IMR-90 (cell line): ENCODE data around the gene ARHGEF7. TPM values are rescaled to one million over a fixed set of nuclear protein-coding genes. Genes with fewer than 3 reads are reported as not detected.

ENCODE experiments used
- ATAC-seq: fragments of 200-7000 bp; cut with Tn5 transposase; 2 replicates; pipeline ENCODE4 v1.9.1; 2020; ENCODE audit warnings: low read depth, mild to moderate bottlenecking, moderate library complexity
- BruUV-seq: library from RNA; stranded (reverse); fragments of 400-500 nt; replicated peaks from 2 replicates; lab custom pipeline; 2021; lab: Mats Ljungman, UMichigan
- CTCF ChIA-PET: fragments of 300-600 bp; formaldehyde crosslinking; extraction: SDS; loops from one replicate; lab custom pipeline; 2021; ENCODE audit warnings: antibody characterized with exemption; lab: Yijun Ruan, JAX
- POLR2A ChIA-PET: fragments of 300-600 bp; sonication (Branson Sonifier 250); formaldehyde crosslinking; loops from one replicate; lab custom pipeline; 2022; ENCODE audit warnings: antibody characterized with exemption; ENCODE audit not compliant: unreplicated experiment; lab: Charles Lee
- DNase-seq: peaks from one replicate; pipeline ENCODE4 v3.0.0; 2013
- H2AFZ ChIP-seq: replicated peaks from 2 replicates; pipeline ENCODE3; 2013; ENCODE audit warnings: low read length, mild to moderate bottlenecking; ENCODE audit not compliant: poor library complexity
- H2AK5ac ChIP-seq: 2 replicates; pipeline ENCODE4 v1.6.1; 2013; ENCODE audit warnings: low read depth, low read length, inconsistent platforms
- H2AK9ac ChIP-seq: replicated peaks from 2 replicates; pipeline ENCODE3; 2013; ENCODE audit warnings: mild to moderate bottlenecking, low read depth, low read length, moderate library complexity; ENCODE audit not compliant: poor library complexity
- H2BK120ac ChIP-seq: 2 replicates; pipeline ENCODE4 v1.6.1; 2013; ENCODE audit warnings: low read depth, low read length, inconsistent platforms
- H2BK15ac ChIP-seq: 3 replicates; pipeline ENCODE4 v1.6.1; 2013; ENCODE audit warnings: low read depth, low read length, inconsistent platforms
- H2BK20ac ChIP-seq: 2 replicates; pipeline ENCODE4 v1.6.1; 2013; ENCODE audit warnings: low read depth, mild to moderate bottlenecking, inconsistent platforms, low read length, moderate library complexity
- H2BK5ac ChIP-seq: 2 replicates; pipeline ENCODE4 v1.6.1; 2013; ENCODE audit warnings: mild to moderate bottlenecking, low read depth, low read length, inconsistent platforms; ENCODE audit not compliant: poor library complexity, severe bottlenecking
- H3K14ac ChIP-seq: replicated peaks from 2 replicates; pipeline ENCODE4 v1.6.1; 2013; ENCODE audit warnings: low read depth, low read length, inconsistent platforms
- H3K18ac ChIP-seq: 2 replicates; pipeline ENCODE4 v1.6.1; 2013; ENCODE audit warnings: low read depth, low read length, control low read depth
- H3K23ac ChIP-seq: 2 replicates; pipeline ENCODE4 v1.6.1; 2013; ENCODE audit warnings: low read depth, low read length, inconsistent platforms
- H3K27ac ChIP-seq: 2 replicates; pipeline ENCODE4 v1.5.1; 2013; ENCODE audit warnings: mild to moderate bottlenecking, control low read depth, low read length; ENCODE audit not compliant: insufficient read depth
- H3K27me3 ChIP-seq: 2 replicates; pipeline ENCODE4 v1.6.1; 2013; ENCODE audit warnings: low read length; ENCODE audit not compliant: control insufficient read depth, insufficient read depth
- H3K36me3 ChIP-seq: 2 replicates; pipeline ENCODE4 v1.6.1; 2013; ENCODE audit warnings: low read length, mixed read lengths; ENCODE audit not compliant: control insufficient read depth, insufficient read depth
- H3K4ac ChIP-seq: 2 replicates; pipeline ENCODE4 v1.6.1; 2013; ENCODE audit warnings: low read depth, low read length, inconsistent platforms
- H3K4me1 ChIP-seq: 2 replicates; pipeline ENCODE4 v1.6.1; 2013; ENCODE audit warnings: low read length, mixed read lengths; ENCODE audit not compliant: control insufficient read depth, insufficient read depth
- H3K4me2 ChIP-seq: 2 replicates; pipeline ENCODE4 v1.6.1; 2013; ENCODE audit warnings: low read depth, mild to moderate bottlenecking, control low read depth, low read length, moderate library complexity
- H3K4me3 ChIP-seq: 2 replicates; pipeline ENCODE4 v1.5.1; 2013; ENCODE audit warnings: low read depth, mild to moderate bottlenecking, control low read depth, low read length, moderate library complexity; ENCODE audit not compliant: insufficient read depth
- H3K56ac ChIP-seq: 2 replicates; pipeline ENCODE4 v1.6.1; 2013; ENCODE audit warnings: low read length, inconsistent platforms; ENCODE audit not compliant: insufficient read depth; ENCODE audit errors: extremely low read depth
- H3K79me1 ChIP-seq, 2 experiments: 2 replicates each; pipeline ENCODE4 v1.6.1; 2013; ENCODE audit warnings: low read length in 2 of 2, inconsistent platforms in 1 of 2, low read depth in 1 of 2
- H3K9ac ChIP-seq: 2 replicates; pipeline ENCODE4 v1.6.1; 2013; ENCODE audit warnings: low read depth, low read length, control low read depth
- H3K9me1 ChIP-seq: 2 replicates; pipeline ENCODE4 v1.6.1; 2013; ENCODE audit warnings: low read length, inconsistent platforms; ENCODE audit not compliant: insufficient read depth
- H3K9me3 ChIP-seq: 2 replicates; pipeline ENCODE4 v1.6.1; 2013; ENCODE audit warnings: low read length; ENCODE audit not compliant: control insufficient read depth, insufficient read depth
- H4K20me1 ChIP-seq: 2 replicates; pipeline ENCODE4 v1.6.1; 2013; ENCODE audit warnings: low read length, inconsistent platforms; ENCODE audit not compliant: insufficient read depth
- H4K5ac ChIP-seq: 2 replicates; pipeline ENCODE4 v1.6.1; 2013; ENCODE audit warnings: mild to moderate bottlenecking, low read depth, low read length, control low read depth
- H4K8ac ChIP-seq, 2 experiments: 2 replicates each; pipeline ENCODE4 v1.6.1; 2013; ENCODE audit warnings: low read depth in 2 of 2, low read length in 2 of 2, control low read depth in 1 of 2, inconsistent platforms in 1 of 2
- H4K91ac ChIP-seq: 2 replicates; pipeline ENCODE4 v1.6.1; 2013; ENCODE audit warnings: low read depth, low read length, inconsistent platforms; ENCODE audit not compliant: insufficient read depth
- BHLHE40 ChIP-seq: fragments of 150-350 bp; IDR thresholded peaks from 2 replicates; pipeline ENCODE4 v1.6.1; 2016; ENCODE audit warnings: mild to moderate bottlenecking, low read depth, low read length
- CEBPB ChIP-seq: IDR thresholded peaks from 2 replicates; pipeline ENCODE4 v1.6.1; 2012; ENCODE audit warnings: low read depth, low read length, improper control_type of control experiment
- CHD1 ChIP-seq: IDR thresholded peaks from 2 replicates; pipeline ENCODE4 v1.6.1; 2012; ENCODE audit warnings: low read depth, low read length, improper control_type of control experiment
- FOS ChIP-seq: fragments of 150-350 bp; IDR thresholded peaks from 2 replicates; pipeline ENCODE4 v1.6.1; 2016; ENCODE audit warnings: low read depth, low read length
- MXI1 ChIP-seq: IDR thresholded peaks from 2 replicates; pipeline ENCODE4 v1.6.1; 2012; ENCODE audit warnings: low read depth, mild to moderate bottlenecking, low read length, moderate library complexity, borderline replicate concordance
- POLR2A ChIP-seq: IDR thresholded peaks from 2 replicates; pipeline ENCODE4 v1.6.1; 2012; ENCODE audit warnings: mild to moderate bottlenecking, low read depth, low read length
- RAD21 ChIP-seq: IDR thresholded peaks from 2 replicates; pipeline ENCODE4 v1.6.1; 2012; ENCODE audit warnings: low read length, improper control_type of control experiment
- RCOR1 ChIP-seq: IDR thresholded peaks from 2 replicates; pipeline ENCODE4 v1.6.1; 2012; ENCODE audit warnings: mild to moderate bottlenecking, low read length, improper control_type of control experiment; ENCODE audit not compliant: insufficient replicate concordance
- RFX5 ChIP-seq: IDR thresholded peaks from 2 replicates; pipeline ENCODE4 v1.8.0; 2012; ENCODE audit warnings: low read depth, mild to moderate bottlenecking, low read length, moderate library complexity
- WGBS, 2 experiments: methylation state at CpG; one replicate each; pipeline versions ENCODE4 v1.1.5 to v1.1.7; 2013; ENCODE audit warnings: missing lambda C conversion rate in 2 of 2; ENCODE audit not compliant: insufficient read length in 1 of 2; ENCODE audit errors: extremely low coverage in 2 of 2; 5-methylcytosine and 5-hydroxymethylcytosine counted together
- dilution Hi-C: fragments of 300-500 bp; cut with HindIII; formaldehyde crosslinking; loops from one replicate; pipeline ENCODE4 v1.14.3; 2018; ENCODE audit warnings: low sequenced_read_pairs; ENCODE audit not compliant: unreplicated experiment
- in situ Hi-C: fragments of 300-500 bp; cut with MboI; formaldehyde crosslinking; loops from 3 replicates; pipeline ENCODE4 v1.14.3; 2019; ENCODE audit warnings: low sequenced_read_pairs, inconsistent platforms, mixed read lengths
- intact Hi-C: fragments of 100-400 bp; cut with micrococcal nuclease; formaldehyde crosslinking; loops from 2 replicates; pipeline ENCODE4 v1.10.0; 2022
- polyA plus RNA-seq, 3 experiments: library from polyadenylated mRNA; depleted of rRNA; stranded (reverse); fragments of >200 nt; gene quantifications; 2 replicates each; pipeline ENCODE4 v1.2.3, GENCODE V29; 2012; ENCODE audit warnings: low replicate concordance in 1 of 3
- total RNA-seq: library from RNA; depleted of rRNA; stranded (reverse); fragments of >200 nt; gene quantifications from 2 replicates; pipeline ENCODE4 v1.2.3, GENCODE V29; 2012
- TF ChIP-seq, protein P1 (sequence below): conservative IDR thresholded peaks from 2 replicates; pipeline ENCODE4 v1.5.1; 2012; ENCODE audit warnings: mild to moderate bottlenecking, low read depth, low read length, improper control_type of control experiment
- TF ChIP-seq, protein P2 (sequence below): fragments of 150-350 bp; IDR thresholded peaks from 2 replicates; pipeline ENCODE4 v1.6.1; 2017; ENCODE audit warnings: mild to moderate bottlenecking, antibody characterized with exemption, low read length, low read depth
- TF ChIP-seq, protein P3 (sequence below): fragments of 150-350 bp; IDR thresholded peaks from 2 replicates; pipeline ENCODE4 v1.6.1; 2016; ENCODE audit warnings: low read depth, mild to moderate bottlenecking, low read length, moderate library complexity, borderline replicate concordance

The ARHGEF7 gene
- total and polyA plus RNA-seq, 2 of the 4 experiments (the other 2 are of a cell fraction): 32.9 to 59.0 TPM

DNA sequence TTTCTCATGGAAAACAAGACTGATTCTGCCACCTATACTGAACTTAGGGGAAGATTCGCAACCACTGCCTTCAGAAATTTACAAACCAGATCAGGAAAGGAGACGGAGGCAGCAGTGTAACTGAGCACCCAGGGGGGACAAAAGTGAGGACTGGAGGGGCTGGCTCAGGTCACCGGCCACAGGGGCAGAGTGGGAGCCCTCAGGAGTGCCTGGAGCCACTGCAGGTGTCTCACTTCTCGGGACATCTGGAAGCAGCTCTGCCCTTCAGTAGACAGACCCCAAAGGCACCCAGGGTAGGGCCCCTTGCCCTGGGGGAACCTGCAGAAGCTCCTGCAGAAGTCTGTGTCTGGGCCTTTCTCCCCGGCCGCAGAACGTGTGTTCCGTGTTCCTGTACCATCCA, 5.8 kb downstream of the ARHGEF7 start:
- H2BK5ac ChIP-seq: no peak overlapping the region
- H3K4me1 ChIP-seq: peaks cover 9% of the 10 kb centered on the region; the same call in 1 of the 2 replicates
- dilution Hi-C loops (no loop called here), in situ Hi-C loops (no loop called here), intact Hi-C loops (no loop called here)
- H3K4me2 ChIP-seq: no peak overlapping the region
- ATAC-seq (no peak), DNase-seq (no peak)
- no peaks in the 10 kb centered on the region for H4K20me1 ChIP-seq
- WGBS, 2 experiments: 85% methylated on average over 5 of the region's 8 CpGs; no CpG with 5 or more reads in 1 of the 2 experiments
- H3K9me1 ChIP-seq: 0 out of 2 replicates have a peak, but pooled peaks cover 3% of the 10 kb centered on the region
- ChIA-PET POLR2A (interaction anchor here (0.6 kb wide), 1 partner anchor 9 kb away, joined by 3 read pairs; no protein-coding TSS in a partner anchor), CTCF (no interaction called here)
- H3K23ac ChIP-seq: no peak overlapping the region
- H3K9ac ChIP-seq: no peak overlapping the region
- H3K56ac ChIP-seq: no peak overlapping the region
- no peak overlapping the region for H3K4me3 ChIP-seq
- no peak overlapping the region for H2BK20ac ChIP-seq
- no peak overlapping the region for H2BK120ac ChIP-seq
- no peak overlapping the region for H2BK15ac ChIP-seq
- no peak overlapping the region for H4K8ac ChIP-seq
- no peak overlapping the region for H4K5ac ChIP-seq
- no peak overlapping the region for H3K27ac ChIP-seq
- H3K27me3 ChIP-seq: peaks cover 42% of the 10 kb centered on the region
- H2AFZ ChIP-seq: no peak overlapping the region
- no peak overlapping the region for H3K18ac ChIP-seq
- H3K79me1 ChIP-seq: no peaks in the 10 kb centered on the region
- no TSS peak for BruUV-seq
- no peak overlapping the region for H2AK5ac ChIP-seq
- H4K91ac ChIP-seq: no peak overlapping the region
- TF ChIP-seq, protein P1, sequence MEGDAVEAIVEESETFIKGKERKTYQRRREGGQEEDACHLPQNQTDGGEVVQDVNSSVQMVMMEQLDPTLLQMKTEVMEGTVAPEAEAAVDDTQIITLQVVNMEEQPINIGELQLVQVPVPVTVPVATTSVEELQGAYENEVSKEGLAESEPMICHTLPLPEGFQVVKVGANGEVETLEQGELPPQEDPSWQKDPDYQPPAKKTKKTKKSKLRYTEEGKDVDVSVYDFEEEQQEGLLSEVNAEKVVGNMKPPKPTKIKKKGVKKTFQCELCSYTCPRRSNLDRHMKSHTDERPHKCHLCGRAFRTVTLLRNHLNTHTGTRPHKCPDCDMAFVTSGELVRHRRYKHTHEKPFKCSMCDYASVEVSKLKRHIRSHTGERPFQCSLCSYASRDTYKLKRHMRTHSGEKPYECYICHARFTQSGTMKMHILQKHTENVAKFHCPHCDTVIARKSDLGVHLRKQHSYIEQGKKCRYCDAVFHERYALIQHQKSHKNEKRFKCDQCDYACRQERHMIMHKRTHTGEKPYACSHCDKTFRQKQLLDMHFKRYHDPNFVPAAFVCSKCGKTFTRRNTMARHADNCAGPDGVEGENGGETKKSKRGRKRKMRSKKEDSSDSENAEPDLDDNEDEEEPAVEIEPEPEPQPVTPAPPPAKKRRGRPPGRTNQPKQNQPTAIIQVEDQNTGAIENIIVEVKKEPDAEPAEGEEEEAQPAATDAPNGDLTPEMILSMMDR: no peak
- TF ChIP-seq, protein P2, sequence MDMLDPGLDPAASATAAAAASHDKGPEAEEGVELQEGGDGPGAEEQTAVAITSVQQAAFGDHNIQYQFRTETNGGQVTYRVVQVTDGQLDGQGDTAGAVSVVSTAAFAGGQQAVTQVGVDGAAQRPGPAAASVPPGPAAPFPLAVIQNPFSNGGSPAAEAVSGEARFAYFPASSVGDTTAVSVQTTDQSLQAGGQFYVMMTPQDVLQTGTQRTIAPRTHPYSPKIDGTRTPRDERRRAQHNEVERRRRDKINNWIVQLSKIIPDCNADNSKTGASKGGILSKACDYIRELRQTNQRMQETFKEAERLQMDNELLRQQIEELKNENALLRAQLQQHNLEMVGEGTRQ: no peak
- no peak for TF ChIP-seq POLR2A
- no peak for TF ChIP-seq CHD1
- no peak for TF ChIP-seq RAD21
- no peak for TF ChIP-seq BHLHE40
- no peak for TF ChIP-seq RCOR1
- no peak for TF ChIP-seq MXI1
- no peak for TF ChIP-seq CEBPB
- no peak for TF ChIP-seq FOS
- TF ChIP-seq RFX5: no peak
- TF ChIP-seq, protein P3, sequence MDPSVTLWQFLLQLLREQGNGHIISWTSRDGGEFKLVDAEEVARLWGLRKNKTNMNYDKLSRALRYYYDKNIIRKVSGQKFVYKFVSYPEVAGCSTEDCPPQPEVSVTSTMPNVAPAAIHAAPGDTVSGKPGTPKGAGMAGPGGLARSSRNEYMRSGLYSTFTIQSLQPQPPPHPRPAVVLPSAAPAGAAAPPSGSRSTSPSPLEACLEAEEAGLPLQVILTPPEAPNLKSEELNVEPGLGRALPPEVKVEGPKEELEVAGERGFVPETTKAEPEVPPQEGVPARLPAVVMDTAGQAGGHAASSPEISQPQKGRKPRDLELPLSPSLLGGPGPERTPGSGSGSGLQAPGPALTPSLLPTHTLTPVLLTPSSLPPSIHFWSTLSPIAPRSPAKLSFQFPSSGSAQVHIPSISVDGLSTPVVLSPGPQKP: no peak
- no peaks in the 10 kb centered on the region for H3K36me3 ChIP-seq
- H3K4ac ChIP-seq: no peak overlapping the region
- no peaks in the 10 kb centered on the region for H3K9me3 ChIP-seq
- H3K14ac ChIP-seq: no peak overlapping the region
- no peak overlapping the region for H2AK9ac ChIP-seq
